Measurements from ENCODE around the gene THOC6.
"Not testable (repeated sequence)": the region's sequence is repeated elsewhere in the genome, so short reads cannot be mapped to it uniquely, and the experiment has no call there.

THOC6 gene

DNA sequence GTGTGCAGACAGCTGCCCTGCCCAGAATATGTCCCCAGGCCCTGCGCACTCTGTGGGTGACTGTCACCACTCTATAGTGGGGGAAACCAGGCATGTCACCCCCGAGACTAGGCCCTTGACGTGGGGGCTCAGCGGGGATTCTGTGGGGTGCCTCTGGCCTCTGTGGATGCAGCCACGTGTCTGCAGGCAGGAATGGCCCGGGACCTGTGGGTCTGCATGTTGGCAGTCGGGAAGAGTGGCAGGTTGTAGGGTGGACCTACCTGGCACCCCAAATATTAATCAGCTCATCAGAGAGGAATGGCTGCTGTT is 42.6 kb downstream of the THOC6 start:
- TF ChIP-seq EZH2phosphoT487 (IDR thresholded peaks at IDR 0.05; ENCODE audit: low read length) (no peak), EZH2 (optimal IDR thresholded peaks at IDR 0.05; ENCODE audit: low read depth, low read length) (no peak)
- TF ChIP-seq, protein P1, sequence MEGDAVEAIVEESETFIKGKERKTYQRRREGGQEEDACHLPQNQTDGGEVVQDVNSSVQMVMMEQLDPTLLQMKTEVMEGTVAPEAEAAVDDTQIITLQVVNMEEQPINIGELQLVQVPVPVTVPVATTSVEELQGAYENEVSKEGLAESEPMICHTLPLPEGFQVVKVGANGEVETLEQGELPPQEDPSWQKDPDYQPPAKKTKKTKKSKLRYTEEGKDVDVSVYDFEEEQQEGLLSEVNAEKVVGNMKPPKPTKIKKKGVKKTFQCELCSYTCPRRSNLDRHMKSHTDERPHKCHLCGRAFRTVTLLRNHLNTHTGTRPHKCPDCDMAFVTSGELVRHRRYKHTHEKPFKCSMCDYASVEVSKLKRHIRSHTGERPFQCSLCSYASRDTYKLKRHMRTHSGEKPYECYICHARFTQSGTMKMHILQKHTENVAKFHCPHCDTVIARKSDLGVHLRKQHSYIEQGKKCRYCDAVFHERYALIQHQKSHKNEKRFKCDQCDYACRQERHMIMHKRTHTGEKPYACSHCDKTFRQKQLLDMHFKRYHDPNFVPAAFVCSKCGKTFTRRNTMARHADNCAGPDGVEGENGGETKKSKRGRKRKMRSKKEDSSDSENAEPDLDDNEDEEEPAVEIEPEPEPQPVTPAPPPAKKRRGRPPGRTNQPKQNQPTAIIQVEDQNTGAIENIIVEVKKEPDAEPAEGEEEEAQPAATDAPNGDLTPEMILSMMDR (IDR thresholded peaks at IDR 0.05; ENCODE audit: low read length): no peak
- Histone ChIP-seq H3K4me2 (ENCODE audit: low read depth, low read length) (no peak overlapping the region), H3K79me2 (ENCODE audit: low read length) (no peaks in the 10 kb centered on the region), H4K20me1 (ENCODE audit: insufficient read depth, low read length) (no peaks in the 10 kb centered on the region), H3F3A (ENCODE audit: insufficient read depth, low read length) (no peaks in the 10 kb centered on the region), H2AFZ (ENCODE audit: low read length) (no peak overlapping the region), H3K27ac (ENCODE audit: low read length) (no peak overlapping the region), H3K27me3 (replicated peaks; ENCODE audit: insufficient read depth, low read length) (peaks cover 52% of the 10 kb centered on the region), H3K9me3 (replicated peaks; ENCODE audit: insufficient read depth, low read length) (no peaks in the 10 kb centered on the region), H3K9ac (ENCODE audit: low read length) (no peak overlapping the region), H3K9me2 (replicated peaks; ENCODE audit: insufficient read depth, low read length) (no peaks in the 10 kb centered on the region), H3K36me3 (replicated peaks; ENCODE audit: insufficient read depth, low read length) (no peaks in the 10 kb centered on the region), H3K4me1 (ENCODE audit: low read length) (peaks cover 9% of the 10 kb centered on the region; the same call in 1 of the 2 replicates), H3K4me3 (ENCODE audit: low read length) (no peak overlapping the region)
- no peak for DNase-seq

DNA sequence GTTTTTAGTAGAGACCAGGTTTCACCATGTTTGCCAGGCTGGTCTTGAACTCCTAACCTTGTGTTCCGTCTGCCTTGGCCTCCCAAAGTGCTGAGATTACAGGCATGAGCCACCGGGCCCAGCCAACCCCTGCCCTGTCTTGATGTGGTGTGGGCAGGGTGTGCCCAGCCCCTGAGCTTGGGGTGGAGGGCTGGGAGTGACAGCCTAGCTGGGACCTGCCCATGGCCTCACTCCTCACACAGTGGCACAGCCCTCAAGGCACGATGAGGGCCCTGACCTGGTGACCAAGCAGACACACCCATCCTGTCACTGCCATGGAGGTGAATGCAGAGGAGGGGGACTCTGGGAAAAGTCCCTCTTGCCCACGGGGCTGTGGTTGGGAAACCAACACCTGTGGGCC is 44.7 kb downstream of the THOC6 start:
- H3K4me2 ChIP-seq (ENCODE audit: low read depth, low read length): no peak overlapping the region
- peaks cover 31% of the 10 kb centered on the region for H3K27me3 ChIP-seq (replicated peaks; ENCODE audit: insufficient read depth, low read length)
- no peaks in the 10 kb centered on the region for H3K79me2 ChIP-seq (ENCODE audit: low read length)
- no peaks in the 10 kb centered on the region for H3K9me2 ChIP-seq (replicated peaks; ENCODE audit: insufficient read depth, low read length)
- no peak overlapping the region for H3K27ac ChIP-seq (ENCODE audit: low read length)
- H3F3A ChIP-seq (ENCODE audit: insufficient read depth, low read length): no peaks in the 10 kb centered on the region
- no peaks in the 10 kb centered on the region for H3K36me3 ChIP-seq (replicated peaks; ENCODE audit: insufficient read depth, low read length)
- H4K20me1 ChIP-seq (ENCODE audit: insufficient read depth, low read length): no peaks in the 10 kb centered on the region
- DNase-seq: no peak
- no peak overlapping the region for H3K4me3 ChIP-seq (ENCODE audit: low read length)
- H2AFZ ChIP-seq (ENCODE audit: low read length): no peak overlapping the region
- no peak overlapping the region for H3K9ac ChIP-seq (ENCODE audit: low read length)
- H3K9me3 ChIP-seq (replicated peaks; ENCODE audit: insufficient read depth, low read length): no peaks in the 10 kb centered on the region
- no peak for TF ChIP-seq EZH2phosphoT487 (IDR thresholded peaks at IDR 0.05; ENCODE audit: low read length)
- TF ChIP-seq, protein P1 (IDR thresholded peaks at IDR 0.05; ENCODE audit: low read length): no peak
- TF ChIP-seq EZH2 (optimal IDR thresholded peaks at IDR 0.05; ENCODE audit: low read depth, low read length): no peak
- peaks cover 9% of the 10 kb centered on the region; the same call in 1 of the 2 replicates for H3K4me1 ChIP-seq (ENCODE audit: low read length)

DNA sequence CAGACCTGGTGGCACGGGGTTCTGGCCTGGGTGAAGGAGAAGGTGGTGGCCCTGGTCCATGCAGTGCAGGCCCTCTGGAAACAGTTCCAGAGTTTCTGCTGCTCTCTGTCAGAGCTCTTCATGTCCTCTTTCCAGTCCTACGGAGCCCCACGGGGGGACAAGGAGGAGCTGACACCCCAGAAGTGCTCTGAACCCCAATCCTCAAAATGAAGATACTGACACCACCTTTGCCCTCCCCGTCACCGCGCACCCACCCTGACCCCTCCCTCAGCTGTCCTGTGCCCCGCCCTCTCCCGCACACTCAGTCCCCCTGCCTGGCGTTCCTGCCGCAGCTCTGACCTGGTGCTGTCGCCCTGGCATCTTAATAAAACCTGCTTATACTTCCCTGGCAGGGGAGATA is 45.3 kb downstream of the THOC6 start:
- H3K9me2 ChIP-seq (replicated peaks; ENCODE audit: insufficient read depth, low read length); H3K9me3 ChIP-seq (replicated peaks; ENCODE audit: insufficient read depth, low read length); H3K36me3 ChIP-seq (replicated peaks; ENCODE audit: insufficient read depth, low read length); DNase-seq; H3K79me2 ChIP-seq (ENCODE audit: low read length); H3K4me1 ChIP-seq (ENCODE audit: low read length); H3F3A ChIP-seq (ENCODE audit: insufficient read depth, low read length); H3K4me2 ChIP-seq (ENCODE audit: low read depth, low read length); H3K4me3 ChIP-seq (ENCODE audit: low read length); H2AFZ ChIP-seq (ENCODE audit: low read length); H4K20me1 ChIP-seq (ENCODE audit: insufficient read depth, low read length); H3K27ac ChIP-seq (ENCODE audit: low read length); H3K9ac ChIP-seq (ENCODE audit: low read length): not testable (repeated sequence)
- peaks cover 25% of the 10 kb centered on the region for H3K27me3 ChIP-seq (replicated peaks; ENCODE audit: insufficient read depth, low read length)

DNA sequence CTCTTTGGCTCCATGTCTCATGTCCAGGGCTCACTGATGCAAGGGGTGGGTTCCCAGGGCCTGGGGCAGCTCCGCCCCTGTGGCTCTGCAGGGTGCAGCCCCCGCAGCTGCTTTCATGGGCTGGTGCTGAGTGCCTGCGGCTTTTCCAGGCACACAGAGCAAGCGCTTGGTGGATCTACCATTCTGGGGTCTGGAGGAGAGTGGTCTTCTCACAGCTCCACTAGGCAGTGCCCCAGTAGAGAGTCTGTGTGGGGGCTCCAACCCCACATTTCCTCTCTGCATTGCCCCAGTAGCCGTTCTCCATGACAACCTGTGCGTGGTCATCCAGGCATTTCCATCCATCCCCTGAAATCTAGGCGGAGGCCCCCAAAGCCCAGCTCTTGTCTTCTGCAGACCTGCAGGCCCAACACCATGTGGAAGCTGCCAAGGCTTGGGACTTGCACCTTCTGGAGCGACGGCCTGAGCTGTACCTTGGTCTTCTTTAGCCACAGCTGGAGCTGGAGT is 46.8 kb downstream of the THOC6 start:
- Histone ChIP-seq H3K4me1 (ENCODE audit: low read length) (peaks cover 10% of the 10 kb centered on the region), H4K20me1 (ENCODE audit: insufficient read depth, low read length) (no peaks in the 10 kb centered on the region), H3K4me3 (ENCODE audit: low read length) (no peak overlapping the region), H3K79me2 (ENCODE audit: low read length) (no peaks in the 10 kb centered on the region), H3K9ac (ENCODE audit: low read length) (no peak overlapping the region), H3K9me3 (replicated peaks; ENCODE audit: insufficient read depth, low read length) (no peaks in the 10 kb centered on the region), H3K27me3 (replicated peaks; ENCODE audit: insufficient read depth, low read length) (peaks cover 11% of the 10 kb centered on the region), H3K9me2 (replicated peaks; ENCODE audit: insufficient read depth, low read length) (no peaks in the 10 kb centered on the region), H2AFZ (ENCODE audit: low read length) (no peak overlapping the region), H3K27ac (ENCODE audit: low read length) (no peak overlapping the region), H3K36me3 (replicated peaks; ENCODE audit: insufficient read depth, low read length) (no peaks in the 10 kb centered on the region), H3F3A (ENCODE audit: insufficient read depth, low read length) (no peaks in the 10 kb centered on the region), H3K4me2 (ENCODE audit: low read depth, low read length) (no peak overlapping the region)
- TF ChIP-seq EZH2phosphoT487 (IDR thresholded peaks at IDR 0.05; ENCODE audit: low read length): no peak
- TF ChIP-seq, protein P1 (IDR thresholded peaks at IDR 0.05; ENCODE audit: low read length): no peak
- TF ChIP-seq EZH2 (optimal IDR thresholded peaks at IDR 0.05; ENCODE audit: low read depth, low read length): no peak
- DNase-seq: no peak
